GM19193 (cell line): ENCODE results near the gene IDI1.
A peak's percentile ranks its signal among the peaks of the same experiment; 100 is the strongest.

Experiments
- POLR2A ChIP-seq: IDR thresholded peaks from 4 replicates; pipeline ENCODE4 v1.6.1; 2011; ENCODE audit not compliant: insufficient read depth, insufficient read length; ENCODE audit errors: extremely low read depth

Gene IDI1

DNA sequence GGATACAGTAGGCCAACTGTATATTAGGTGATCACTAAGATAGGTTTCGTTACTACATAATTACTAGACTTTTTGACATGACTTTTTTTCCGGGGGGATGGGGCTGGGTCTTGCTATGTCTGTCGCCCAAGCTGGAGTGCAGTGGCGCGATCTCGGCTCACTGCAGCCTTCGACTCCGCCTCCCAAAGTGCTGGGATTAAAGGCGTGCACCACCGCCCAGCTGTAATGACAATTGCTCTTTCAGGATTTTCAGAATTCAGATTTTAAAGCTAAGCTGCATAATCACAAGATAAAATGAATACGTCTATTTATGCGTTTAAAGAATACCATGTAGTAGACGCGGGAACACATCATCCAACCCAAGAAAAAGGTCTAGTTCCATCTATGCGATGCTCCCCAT lies 982 bp downstream of the IDI1 start:
- TF ChIP-seq POLR2A: no peak

- TF ChIP-seq POLR2A: no peak
Measured at GRCh38 chr10:1045415-1045814, 3.5 kb downstream of the IDI1 start.

- TF ChIP-seq POLR2A: no peak
Measured at GRCh38 chr10:1044964-1045363, 4.0 kb downstream of the IDI1 start.

DNA sequence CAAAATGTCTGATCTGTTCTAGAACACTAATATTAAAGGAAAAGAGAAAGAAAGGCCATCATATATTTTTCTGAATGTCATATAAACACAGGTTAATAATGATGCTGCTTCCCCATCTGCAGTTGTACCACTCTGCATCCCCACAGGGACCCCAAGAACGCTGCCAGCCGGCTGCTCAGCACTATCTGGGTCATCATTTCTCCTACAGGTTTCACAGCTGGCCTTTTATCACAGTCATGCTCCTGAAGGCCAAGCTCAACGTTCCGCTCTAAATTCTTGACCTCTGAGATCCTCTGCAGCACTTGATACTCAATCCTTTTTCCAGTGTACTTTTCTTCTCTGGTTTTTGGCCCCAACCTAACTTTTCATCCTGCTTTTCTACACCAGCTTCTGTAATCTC lies 4.8 kb downstream of the IDI1 start:
- TF ChIP-seq POLR2A: no peak

- TF ChIP-seq POLR2A: peak; percentile 24
Measured at GRCh38 chr10:1043532-1043995, 5.4 kb downstream of the IDI1 start.

DNA sequence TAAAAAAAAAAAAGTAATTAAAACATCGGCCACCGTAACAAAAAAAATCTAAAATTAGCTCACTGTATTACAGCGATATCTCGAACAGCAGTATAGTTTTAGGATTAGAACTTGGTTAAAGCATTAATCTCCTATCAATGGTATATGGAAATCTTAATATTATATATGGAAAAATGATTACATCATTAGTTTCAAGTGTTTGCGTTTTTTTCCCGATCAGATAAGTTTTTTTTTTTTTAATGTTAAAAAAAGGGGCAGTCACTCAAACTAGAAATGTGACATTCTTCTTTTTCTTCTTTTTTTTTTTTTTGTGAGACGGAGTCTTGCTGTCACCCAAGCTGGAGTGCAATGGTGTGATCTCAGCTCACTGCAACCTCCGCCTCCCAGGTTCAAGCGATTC lies 7.4 kb downstream of the IDI1 start:
- TF ChIP-seq POLR2A: no peak

DNA sequence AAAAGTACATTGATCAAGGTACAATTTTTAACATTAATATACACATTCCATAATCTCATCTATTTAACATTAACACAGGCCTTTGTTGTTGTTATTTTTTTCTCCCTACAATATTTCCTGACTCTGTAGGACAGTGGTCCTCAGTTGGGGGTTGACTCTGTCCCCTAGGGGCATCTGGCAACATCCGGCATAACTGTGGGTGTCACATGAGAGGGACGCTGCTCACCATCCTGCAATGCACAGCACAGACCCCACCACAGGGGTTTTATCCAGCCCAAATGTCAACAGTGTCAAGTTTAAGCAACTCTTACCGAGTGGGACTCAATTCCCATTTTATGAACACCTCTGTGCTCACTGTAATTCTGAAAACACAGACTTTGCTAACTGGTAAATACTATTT lies 8.8 kb downstream of the IDI1 start:
- no peak for TF ChIP-seq POLR2A

GRCh38 chr10:1037098-1037497 lies 11.8 kb downstream of the IDI1 start:
- TF ChIP-seq POLR2A: no peak

- TF ChIP-seq POLR2A: peak; percentile 22
Measured at GRCh38 chr10:1036341-1036791, 12.6 kb downstream of the IDI1 start.

DNA sequence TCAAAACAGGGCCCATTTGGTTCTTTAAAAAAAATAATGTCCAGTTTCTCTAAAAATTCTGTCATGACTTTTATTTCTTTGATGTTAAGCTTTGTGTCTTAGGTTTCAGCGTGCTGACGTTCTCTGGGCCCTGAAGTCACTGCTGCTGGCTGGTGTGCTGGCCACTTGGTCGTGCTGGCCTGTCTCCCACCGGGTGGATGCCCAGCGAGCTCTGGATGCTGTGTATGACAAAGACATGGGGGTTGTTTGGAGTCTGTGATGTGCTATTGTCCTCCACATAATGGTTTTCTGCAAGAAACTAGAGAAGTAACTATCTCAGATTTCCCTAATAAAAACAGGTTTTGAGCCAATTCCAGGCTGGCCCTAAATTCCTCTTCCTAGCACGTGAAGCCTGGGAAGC lies 13.7 kb downstream of the IDI1 start:
- TF ChIP-seq POLR2A: no peak

GRCh38 chr10:1034758-1035157 lies 14.2 kb downstream of the IDI1 start:
- TF ChIP-seq POLR2A: no peak

- no peak for TF ChIP-seq POLR2A
Measured at GRCh38 chr10:1033601-1034000, 15.3 kb downstream of the IDI1 start.

GRCh38 chr10:1029838-1030237 lies 19.1 kb downstream of the IDI1 start:
- no peak for TF ChIP-seq POLR2A

- TF ChIP-seq POLR2A: no peak
Measured at GRCh38 chr10:1026578-1026977, 22.3 kb downstream of the IDI1 start.

GRCh38 chr10:1025683-1026082 lies 23.2 kb downstream of the IDI1 start, which contains the start of gene IDI2:
Gene IDI2, minus strand, starts transcription at chr10:1025859. Its CDS starts 1,136 bp downstream, at chr10:1024723.
- TF ChIP-seq POLR2A: no peak

DNA sequence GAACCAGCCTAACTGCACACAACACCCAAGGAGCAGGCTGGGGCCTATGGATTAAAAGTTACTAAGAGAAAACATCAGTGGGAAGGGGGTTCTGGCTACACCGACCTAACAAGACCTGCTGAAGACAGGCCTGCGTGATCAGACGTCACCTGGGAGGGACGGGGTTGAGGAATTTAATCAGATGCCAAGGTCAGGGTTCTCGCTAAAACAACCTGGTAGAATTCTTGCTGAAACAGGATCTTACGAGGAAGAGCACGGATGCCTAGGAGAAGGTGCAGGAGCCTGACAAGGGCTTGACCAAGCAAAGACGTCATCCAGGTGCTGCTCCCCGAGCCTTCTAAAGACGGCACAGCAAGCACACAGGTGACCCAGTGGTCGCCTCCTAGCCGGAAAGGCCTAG lies 24.8 kb downstream of the IDI1 start:
- no peak for TF ChIP-seq POLR2A

GRCh38 chr10:1022413-1022812 lies 26.5 kb downstream of the IDI1 start:
- TF ChIP-seq POLR2A: no peak
